DND-41 (cell line): ENCODE measurements around the gene UBXN10.

Source experiments
- CTCF ChIP-seq: IDR thresholded peaks from 2 replicates; pipeline ENCODE4 v1.5.1; 2012; ENCODE audit warnings: borderline replicate concordance, low read length, moderate library complexity, mild to moderate bottlenecking; ENCODE audit not compliant: poor library complexity, severe bottlenecking; ENCODE audit errors: extremely low read depth
- EZH2 ChIP-seq: IDR thresholded peaks from 3 replicates; pipeline ENCODE4 v1.6.1; 2012; ENCODE audit warnings: borderline replicate concordance, low read depth, mild to moderate bottlenecking, moderate library complexity, low read length, inconsistent platforms; ENCODE audit not compliant: severe bottlenecking

DNA sequence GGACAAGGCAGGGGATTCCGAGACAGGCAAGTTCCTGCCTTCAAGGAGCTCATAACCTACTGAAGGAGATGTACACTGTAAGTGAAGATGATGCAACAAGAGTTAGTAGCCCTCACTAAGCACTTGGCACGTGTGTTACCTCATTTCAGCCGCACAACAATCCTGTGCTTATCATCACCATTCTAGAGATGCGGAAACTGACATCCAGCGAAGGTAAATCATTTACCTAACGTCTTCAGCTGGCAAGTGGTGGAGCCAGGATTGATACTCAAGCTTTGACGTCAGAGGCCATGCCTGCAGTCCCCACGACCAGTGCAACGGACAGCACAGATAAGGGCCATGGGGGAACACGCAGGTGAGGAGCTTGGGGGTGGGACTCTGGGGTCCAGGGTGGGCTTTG is 2.9 kb upstream of the UBXN10 start:
- TF ChIP-seq CTCF (no peak), EZH2 (no peak)
